ENCODE results near the gene UBE2O.

- TF ChIP-seq CTCF (IDR thresholded peaks at IDR 0.05) (no peak), POLR2A (IDR thresholded peaks at IDR 0.05) (no peak)
Observed at GRCh38 chr17:76461765-76462555, 9.0 kb upstream of the UBE2O start.

Data from Peyer's patch (tissue), 4 donors.